ENCODE results near the gene HTT. TPM values are rescaled to one million over a fixed set of nuclear protein-coding genes. Genes with fewer than 3 reads are reported as not detected.

Gene HTT
- total RNA-seq, 1 experiment from 2014 or later, result 85.4 TPM

- TF ChIP-seq ZNF532 (CRISPR knock-in tag; IDR thresholded peaks at IDR 0.05; ENCODE audit: borderline replicate concordance), result no peak
- no peak for TF ChIP-seq RORB (CRISPR knock-in tag; IDR thresholded peaks at IDR 0.05)
Measured at GRCh38 chr4:3112201-3112600, 37.7 kb downstream of the HTT start (continued).

- H3K27ac Mint-ChIP-seq, result no peak overlapping the region
- H3K4me1 Mint-ChIP-seq, result peaks cover 5% of the 10 kb centered on the region; the same call in 1 of the 2 replicates
- no peak for ATAC-seq
- TF ChIP-seq KAT7 (CRISPR knock-in tag; IDR thresholded peaks at IDR 0.05; ENCODE audit: borderline replicate concordance) (no peak), ZNF425 (CRISPR knock-in tag; conservative IDR thresholded peaks at IDR 0.05) (no peak), SP1 (CRISPR knock-in tag; conservative IDR thresholded peaks at IDR 0.05) (no peak)
- H3K9me3 Mint-ChIP-seq, result peaks cover 19% of the 10 kb centered on the region
- ChIA-PET CTCF (interaction anchor here (0.5 kb wide), 1 partner anchor 133 kb away, joined by 3 read pairs; no protein-coding TSS in a partner anchor), POLR2A (no interaction called here)
- no peaks in the 10 kb centered on the region for H3K27me3 Mint-ChIP-seq (ENCODE audit: low read depth)
- H3K4me3 Mint-ChIP-seq, result no peak overlapping the region
- peaks cover 94% of the 10 kb centered on the region for H3K36me3 Mint-ChIP-seq
- no peak for DNase-seq (ENCODE audit: low spot score)
Measured at GRCh38 chr4:3112609-3113469, 38.4 kb downstream of the HTT start.

- H3K4me3 Mint-ChIP-seq, result no peak overlapping the region
- H3K9me3 Mint-ChIP-seq, result peaks cover 19% of the 10 kb centered on the region
- ChIA-PET CTCF (no interaction called here), POLR2A (no interaction called here)
- ATAC-seq, result no peak
- DNase-seq (ENCODE audit: low spot score), result no peak
- H3K4me1 Mint-ChIP-seq, result peaks cover 5% of the 10 kb centered on the region; the same call in 1 of the 2 replicates
- peaks cover 96% of the 10 kb centered on the region for H3K36me3 Mint-ChIP-seq
- H3K27me3 Mint-ChIP-seq (ENCODE audit: low read depth), result no peaks in the 10 kb centered on the region
- H3K27ac Mint-ChIP-seq, result no peak overlapping the region
- TF ChIP-seq ZNF263 (CRISPR knock-in tag; IDR thresholded peaks at IDR 0.05; ENCODE audit: low read depth) (no peak), FOXP4 (CRISPR knock-in tag; IDR thresholded peaks at IDR 0.05) (no peak), MAX (CRISPR knock-in tag; IDR thresholded peaks at IDR 0.05) (no peak), ARID4B (CRISPR knock-in tag; IDR thresholded peaks at IDR 0.05; ENCODE audit: borderline replicate concordance) (no peak), MYBL2 (CRISPR knock-in tag; IDR thresholded peaks at IDR 0.05) (no peak), ATF1 (CRISPR knock-in tag; IDR thresholded peaks at IDR 0.05) (no peak), SMAD3 (CRISPR knock-in tag; IDR thresholded peaks at IDR 0.05; ENCODE audit: borderline replicate concordance) (no peak), ESRRA (CRISPR knock-in tag; IDR thresholded peaks at IDR 0.05; ENCODE audit: borderline replicate concordance) (no peak), ZNF396 (CRISPR knock-in tag; IDR thresholded peaks at IDR 0.05; ENCODE audit: borderline replicate concordance) (no peak), ATF2 (CRISPR knock-in tag; IDR thresholded peaks at IDR 0.05; ENCODE audit: borderline replicate concordance, low read depth) (no peak), NR2C2 (CRISPR knock-in tag; IDR thresholded peaks at IDR 0.05) (no peak), FOXJ3 (CRISPR knock-in tag; IDR thresholded peaks at IDR 0.05; ENCODE audit: borderline replicate concordance) (no peak)
Measured at GRCh38 chr4:3114377-3114776, 39.9 kb downstream of the HTT start.

Data from WTC11 (cell line).